Brain microvascular endothelial cell (primary cell): ENCODE measurements around the gene ZDHHC20.

Experiments used
- DNase-seq: peaks from one replicate; pipeline ENCODE4 v3.0.0-alpha.2; 2020
- H3K27ac ChIP-seq: fragments of 250-450 bp; sonication (Bioruptor Pico); 2 replicates; pipeline ENCODE4 v1.5.1; 2020; ENCODE audit warnings: mild to moderate bottlenecking, moderate library complexity
- H3K27me3 ChIP-seq: fragments of 250-450 bp; sonication (Bioruptor Pico); replicated peaks from 2 replicates; pipeline ENCODE4 v1.5.1; 2020; ENCODE audit warnings: mild to moderate bottlenecking
- H3K36me3 ChIP-seq: fragments of 250-450 bp; sonication (Bioruptor Pico); replicated peaks from 2 replicates; pipeline ENCODE4 v1.5.1; 2020; ENCODE audit warnings: mild to moderate bottlenecking
- H3K4me3 ChIP-seq: 2 replicates; pipeline ENCODE4 v1.5.1; 2011; ENCODE audit warnings: low read depth, mild to moderate bottlenecking, control low read depth, low read length, moderate library complexity
- CTCF ChIP-seq: IDR thresholded peaks from 2 replicates; pipeline ENCODE4 v1.5.1; 2011; ENCODE audit warnings: low read depth, mild to moderate bottlenecking, moderate library complexity, low read length, control low read depth, inconsistent platforms; ENCODE audit errors: missing control alignments
- in situ Hi-C: cut with HindIII; loops from 2 replicates; pipeline ENCODE4 v1.10.0; 2017; ENCODE audit warnings: low sequenced_read_pairs, low pct_ligation_motif_present

ZDHHC20 gene

GRCh38 chr13:21365574-21365973 is 93.5 kb downstream of the ZDHHC20 start:
- no peak for TF ChIP-seq CTCF
- no peaks in the 10 kb centered on the region for H3K36me3 ChIP-seq
- no peak overlapping the region for H3K4me3 ChIP-seq
- DNase-seq: no peak
- H3K27ac ChIP-seq: no peak overlapping the region
- in situ Hi-C loops: no loop called here
- no peaks in the 10 kb centered on the region for H3K27me3 ChIP-seq

- H3K27me3 ChIP-seq: no peaks in the 10 kb centered on the region
- in situ Hi-C loops: no loop called here
- no peak overlapping the region for H3K27ac ChIP-seq
- no peak for DNase-seq
- H3K36me3 ChIP-seq: no peaks in the 10 kb centered on the region
- H3K4me3 ChIP-seq: no peak overlapping the region
- no peak for TF ChIP-seq CTCF
Observed at GRCh38 chr13:21364916-21365315, 94.2 kb downstream of the ZDHHC20 start.

- H3K27ac ChIP-seq: no peak overlapping the region
- no peak for TF ChIP-seq CTCF
- DNase-seq: no peak
- H3K27me3 ChIP-seq: no peaks in the 10 kb centered on the region
- H3K36me3 ChIP-seq: no peaks in the 10 kb centered on the region
- in situ Hi-C loops: no loop called here
- H3K4me3 ChIP-seq: no peak overlapping the region
Observed at GRCh38 chr13:21364357-21364756, 94.7 kb downstream of the ZDHHC20 start.

GRCh38 chr13:21362741-21363140 is 96.4 kb downstream of the ZDHHC20 start:
- TF ChIP-seq CTCF: no peak
- no peak for DNase-seq
- in situ Hi-C loops: no loop called here
- Histone ChIP-seq H3K27me3 (no peaks in the 10 kb centered on the region), H3K27ac (no peak overlapping the region), H3K36me3 (no peaks in the 10 kb centered on the region), H3K4me3 (no peak overlapping the region)

GRCh38 chr13:21361706-21362105 is 97.4 kb downstream of the ZDHHC20 start:
- H3K27me3 ChIP-seq: no peaks in the 10 kb centered on the region
- no peak for TF ChIP-seq CTCF
- H3K4me3 ChIP-seq: no peak overlapping the region
- H3K27ac ChIP-seq: no peak overlapping the region
- DNase-seq: no peak
- in situ Hi-C loops: no loop called here
- no peaks in the 10 kb centered on the region for H3K36me3 ChIP-seq

GRCh38 chr13:21361123-21361522 is 98.0 kb downstream of the ZDHHC20 start:
- H3K4me3 ChIP-seq: no peak overlapping the region
- no peak for DNase-seq
- no peaks in the 10 kb centered on the region for H3K36me3 ChIP-seq
- in situ Hi-C loops: no loop called here
- H3K27me3 ChIP-seq: no peaks in the 10 kb centered on the region
- TF ChIP-seq CTCF: no peak
- no peak overlapping the region for H3K27ac ChIP-seq
